ENCODE results near the gene ZBTB42.

The ZBTB42 gene

DNA sequence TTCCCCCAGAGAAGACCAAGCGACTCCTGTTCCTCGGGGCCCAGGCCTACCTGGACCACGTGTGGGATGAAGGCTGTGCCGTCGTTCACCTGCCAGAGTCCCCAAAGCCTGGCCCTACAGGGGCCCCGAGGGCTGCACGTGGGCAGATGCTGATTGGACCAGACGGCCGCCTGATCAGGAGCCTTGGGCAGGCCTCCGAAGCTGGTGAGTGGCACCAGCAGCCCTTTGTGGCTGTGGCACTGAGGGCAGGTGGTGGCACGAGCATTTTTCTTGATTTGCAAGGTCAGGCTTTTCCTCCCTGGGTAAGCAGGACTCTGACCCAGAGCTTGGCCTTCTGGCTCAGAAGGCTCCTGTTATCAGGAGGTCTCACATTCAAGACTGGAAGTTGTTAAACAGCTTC is 45.3 kb upstream of the ZBTB42 start:
- no peak for TF ChIP-seq CTCF (IDR thresholded peaks at IDR 0.05)

DNA sequence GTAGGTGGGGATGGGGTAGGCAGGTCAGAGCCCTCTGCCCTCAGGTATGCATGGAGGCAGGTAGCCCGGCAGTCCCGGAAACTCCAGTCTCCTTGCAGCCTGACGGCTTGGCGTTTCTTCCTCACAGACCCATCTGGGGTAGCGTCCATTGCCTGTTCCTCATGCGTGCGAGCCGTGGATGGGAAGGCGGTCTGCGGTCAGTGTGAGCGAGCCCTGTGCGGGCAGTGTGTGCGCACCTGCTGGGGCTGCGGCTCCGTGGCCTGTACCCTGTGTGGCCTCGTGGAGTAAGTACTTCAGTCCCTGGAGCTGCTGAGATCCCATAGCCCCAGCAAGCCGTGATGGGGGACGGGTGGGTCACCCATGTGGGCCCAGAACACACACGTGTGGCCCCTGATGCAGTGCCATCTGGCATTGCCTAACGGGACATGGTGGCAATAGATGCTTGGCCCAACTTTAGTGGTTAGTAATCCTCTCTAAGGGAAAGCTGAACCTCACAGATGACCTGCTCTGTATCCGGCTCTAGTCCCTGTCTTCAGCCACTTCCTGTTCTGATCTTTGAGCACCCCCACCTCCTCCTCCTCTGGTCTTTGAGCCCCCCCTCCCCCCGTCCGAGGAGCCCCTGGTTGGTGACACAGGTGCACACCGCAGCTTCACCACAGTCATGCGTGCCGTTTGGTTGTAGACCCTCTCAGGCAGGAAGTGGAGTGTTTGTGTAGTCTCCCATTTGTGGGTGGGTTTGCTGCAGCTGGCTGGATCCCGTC is 44.2 kb upstream of the ZBTB42 start:
- no peak for TF ChIP-seq CTCF (IDR thresholded peaks at IDR 0.05)

GRCh38 chr14:104757238-104757585 is 43.7 kb upstream of the ZBTB42 start:
- TF ChIP-seq CTCF (IDR thresholded peaks at IDR 0.05) = no peak

- TF ChIP-seq CTCF (IDR thresholded peaks at IDR 0.05) = no peak
These were observed 43.1 kb upstream of the ZBTB42 start for GRCh38 chr14:104757681-104758392.

DNA sequence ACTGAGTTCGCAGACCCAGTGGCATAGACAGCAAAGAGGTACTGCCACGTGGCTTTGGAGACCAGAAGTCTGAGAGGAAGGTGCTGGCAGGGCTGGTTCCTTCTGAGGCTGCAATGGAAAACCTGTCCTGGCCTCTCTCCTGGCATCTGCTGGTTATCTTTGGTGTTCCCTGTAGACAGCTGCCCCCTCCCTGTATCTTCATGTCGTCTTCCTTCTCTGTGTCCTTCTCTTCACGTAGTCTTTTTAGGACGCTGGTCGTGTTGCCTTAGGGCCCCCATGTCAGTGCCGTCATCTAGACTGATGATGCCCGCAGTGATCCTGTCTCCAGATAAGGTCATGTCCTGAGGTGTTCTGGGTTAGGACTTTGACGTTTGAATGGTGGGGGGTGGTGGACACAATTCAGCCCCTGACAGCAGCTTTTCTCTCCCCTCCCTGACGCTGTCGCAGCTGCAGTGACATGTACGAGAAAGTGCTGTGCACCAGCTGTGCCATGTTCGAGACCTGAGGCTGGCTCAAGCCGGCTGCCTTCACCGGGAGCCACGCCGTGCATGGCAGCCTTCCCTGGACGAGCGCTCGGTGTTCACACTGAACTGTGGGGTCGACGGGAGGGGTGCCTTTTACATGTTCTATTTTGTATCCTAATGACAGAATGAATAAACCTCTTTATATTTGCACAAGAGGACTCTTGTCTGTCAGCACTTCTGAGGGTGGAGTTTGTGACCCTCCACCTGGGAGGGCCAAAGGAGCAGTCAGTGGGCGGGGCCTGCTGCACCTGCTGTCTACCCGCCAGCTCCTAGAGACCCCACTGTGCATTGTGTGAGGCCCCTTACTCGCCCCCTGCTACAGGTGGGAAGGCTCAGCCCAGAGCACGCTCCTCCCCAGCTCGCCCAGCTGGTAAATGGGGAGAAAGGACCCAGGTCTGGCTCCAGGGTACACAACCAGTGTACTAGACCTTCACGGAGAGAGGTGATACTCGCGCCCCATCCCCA is 41.6 kb upstream of the ZBTB42 start:
- TF ChIP-seq CTCF (IDR thresholded peaks at IDR 0.05) = no peak

DNA sequence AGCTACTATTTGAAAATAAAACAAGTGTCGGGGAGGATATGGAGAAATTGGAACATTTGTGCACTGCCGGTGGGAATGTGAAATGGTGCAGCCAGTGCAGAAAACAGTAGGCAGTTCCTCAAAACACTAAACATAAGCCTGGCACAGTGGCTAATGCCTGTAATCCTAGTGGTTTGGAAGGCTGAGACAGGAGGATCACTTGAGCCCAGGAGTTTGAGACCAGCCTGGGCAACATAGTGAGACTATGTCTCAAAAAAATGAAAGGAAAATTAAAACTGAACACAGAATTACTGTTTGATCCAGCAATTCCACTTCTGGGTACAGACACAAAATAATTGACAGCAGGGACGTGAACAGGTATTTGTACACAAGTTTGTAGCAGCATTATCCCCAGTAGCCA is 35.4 kb upstream of the ZBTB42 start:
- TF ChIP-seq CTCF (IDR thresholded peaks at IDR 0.05) = no peak

DNA sequence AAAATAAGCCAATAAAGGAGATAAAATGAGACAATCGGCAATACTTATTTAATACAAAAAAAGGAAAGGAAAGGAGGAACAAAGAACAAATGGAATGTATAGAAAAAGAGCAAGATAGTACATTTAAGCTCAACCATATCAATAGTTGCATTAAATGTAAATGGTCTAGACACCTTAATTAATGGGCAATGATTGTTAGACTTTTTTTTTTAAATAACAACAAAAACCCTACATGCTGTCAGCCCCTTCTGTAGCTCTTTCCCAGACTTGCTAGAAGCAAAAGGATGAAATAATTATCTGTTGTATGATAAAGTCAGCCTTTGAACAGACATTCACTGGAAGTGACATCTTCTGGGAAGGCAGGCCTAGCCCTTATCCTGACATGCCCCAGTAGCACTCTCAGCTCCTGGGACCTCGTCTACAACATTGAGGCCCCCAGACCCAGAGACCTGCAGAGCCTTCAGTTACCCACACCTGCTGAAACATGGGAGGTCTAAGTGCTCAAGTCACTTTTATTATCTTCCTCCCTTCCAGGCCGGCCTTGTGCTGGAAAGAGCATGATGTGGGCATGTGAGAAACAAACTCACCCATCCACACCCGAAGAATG is 34.5 kb upstream of the ZBTB42 start:
- TF ChIP-seq CTCF (IDR thresholded peaks at IDR 0.05) = no peak

Measured in LNCAP (cell line).